ENCODE results near the gene CREB1.
"Not testable (repeated sequence)": the region's sequence is repeated elsewhere in the genome, so short reads cannot be mapped to it uniquely, and the experiment has no call there.

CREB1 gene

GRCh38 chr2:207529330-207530159 lies at the start of gene CREB1:
Gene CREB1 (plus strand): TSS chr2:207529962. CDS start chr2:207555636, 25,674 bp downstream.
- DNase-seq: peak; percentile 98

DNA sequence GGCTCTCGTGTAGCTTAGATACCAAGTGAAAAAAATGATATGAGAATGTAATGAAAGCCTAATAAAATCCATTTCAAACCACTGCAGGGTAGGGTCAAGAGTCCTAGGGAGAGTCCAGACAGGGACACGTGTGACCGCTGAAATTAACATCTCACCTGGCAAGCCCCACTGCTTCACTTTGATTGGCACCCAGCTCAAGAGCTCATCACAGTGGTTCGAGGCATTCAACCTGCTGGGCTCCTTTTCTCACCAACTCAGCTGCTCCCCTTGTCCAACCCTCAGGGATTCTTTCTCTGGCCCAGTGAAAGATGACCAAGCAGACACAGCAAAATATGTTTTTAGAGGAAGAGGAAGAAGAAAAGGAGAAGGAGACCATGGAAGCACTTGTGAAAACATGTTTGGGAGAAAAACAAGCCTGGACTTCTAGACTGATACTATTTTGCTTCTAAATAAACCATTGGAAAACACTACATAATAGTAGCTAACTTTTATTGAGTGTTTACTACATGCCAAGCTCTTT lies 49.2 kb upstream of the CREB1 start:
- no peak for DNase-seq

- DNase-seq: no peak
Measured at GRCh38 chr2:207481924-207482323, 47.8 kb upstream of the CREB1 start.

DNA sequence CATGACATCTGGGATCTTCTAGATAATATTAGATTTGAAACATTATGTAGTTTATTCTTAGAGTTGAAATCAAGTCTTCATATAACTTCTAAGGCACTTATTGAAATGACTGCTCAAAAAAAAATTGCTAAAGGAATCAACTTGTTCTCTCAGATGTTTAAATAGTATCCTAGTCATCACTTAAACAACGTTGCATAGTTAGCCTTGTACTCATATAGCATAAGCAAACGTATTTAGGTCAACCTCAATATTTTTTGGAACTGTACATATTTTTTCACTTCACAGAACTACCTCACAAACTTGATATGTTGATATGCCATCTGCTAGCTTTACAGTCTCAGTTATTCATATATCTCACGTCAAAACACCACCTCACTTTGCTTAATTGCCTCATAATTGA lies 47.1 kb upstream of the CREB1 start:
- no peak for DNase-seq

DNA sequence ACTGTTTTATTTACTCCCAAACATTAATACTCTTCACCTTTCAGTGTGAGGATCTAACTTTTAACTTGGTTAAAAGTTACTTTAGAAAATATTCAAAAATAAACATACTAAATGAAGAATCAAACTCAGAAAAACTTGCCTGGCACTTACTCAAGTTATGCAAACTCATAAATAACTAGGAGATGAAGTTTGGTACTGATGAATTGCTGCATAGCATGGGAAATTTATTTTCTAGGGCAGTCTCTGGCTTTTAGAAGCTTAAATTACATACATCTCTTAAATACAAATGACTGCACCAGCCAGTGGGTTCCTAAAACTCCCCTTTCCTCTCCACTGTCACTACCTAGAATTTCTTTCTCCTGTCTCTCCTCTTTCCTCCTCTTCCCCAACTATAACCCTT lies 46.7 kb upstream of the CREB1 start:
- DNase-seq: no peak

- peak; percentile 17 for DNase-seq
Measured at GRCh38 chr2:207483477-207483876, 46.3 kb upstream of the CREB1 start.

- DNase-seq: no peak
Measured at GRCh38 chr2:207484444-207485391, 45.0 kb upstream of the CREB1 start.

- DNase-seq: peak; percentile 95
Measured at GRCh38 chr2:207487650-207488311, 42.0 kb upstream of the CREB1 start.

DNA sequence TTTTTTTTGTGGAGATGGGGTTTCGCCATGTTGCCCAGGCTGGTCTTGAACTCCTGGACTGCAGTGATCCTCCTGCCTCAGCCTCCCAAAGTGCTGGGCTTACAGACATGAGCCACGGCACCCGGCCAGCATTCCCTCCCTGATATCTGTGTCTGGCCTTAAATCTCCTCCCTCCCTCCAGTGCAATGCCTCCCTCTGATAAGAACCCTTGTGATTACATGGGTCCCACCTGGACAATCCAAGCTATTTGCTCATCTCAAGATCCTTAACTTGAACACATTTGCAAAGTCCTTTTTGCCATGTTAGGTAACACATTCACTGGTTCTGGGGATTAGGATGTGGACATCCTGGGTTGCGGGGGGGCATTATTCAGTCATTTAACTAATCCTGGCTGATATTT lies 40.5 kb upstream of the CREB1 start:
- DNase-seq: no peak

DNA sequence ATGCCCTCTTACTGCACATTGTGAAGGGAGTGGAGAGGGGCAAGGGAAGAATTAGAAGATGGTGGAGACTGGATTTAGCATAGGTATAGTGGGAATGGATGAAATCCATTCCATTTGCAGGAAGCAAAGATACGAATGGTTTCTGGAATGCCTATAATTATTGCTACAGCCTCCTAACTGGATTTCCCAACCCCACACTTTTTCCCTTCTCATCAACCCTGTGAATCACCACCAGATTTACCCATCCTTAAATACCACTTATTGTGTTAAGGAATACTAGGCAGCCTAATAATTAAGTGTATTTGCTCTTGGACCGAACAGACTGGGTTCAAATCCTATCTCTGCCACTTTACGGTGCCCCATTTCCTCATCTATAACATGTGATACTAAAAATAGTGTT lies 39.3 kb upstream of the CREB1 start:
- DNase-seq: no peak

GRCh38 chr2:207491086-207491485 lies 38.7 kb upstream of the CREB1 start:
- DNase-seq: no peak

- DNase-seq: no peak
Measured at GRCh38 chr2:207491956-207492355, 37.8 kb upstream of the CREB1 start.

- DNase-seq: no peak
Measured at GRCh38 chr2:207492461-207492860, 37.3 kb upstream of the CREB1 start.

DNA sequence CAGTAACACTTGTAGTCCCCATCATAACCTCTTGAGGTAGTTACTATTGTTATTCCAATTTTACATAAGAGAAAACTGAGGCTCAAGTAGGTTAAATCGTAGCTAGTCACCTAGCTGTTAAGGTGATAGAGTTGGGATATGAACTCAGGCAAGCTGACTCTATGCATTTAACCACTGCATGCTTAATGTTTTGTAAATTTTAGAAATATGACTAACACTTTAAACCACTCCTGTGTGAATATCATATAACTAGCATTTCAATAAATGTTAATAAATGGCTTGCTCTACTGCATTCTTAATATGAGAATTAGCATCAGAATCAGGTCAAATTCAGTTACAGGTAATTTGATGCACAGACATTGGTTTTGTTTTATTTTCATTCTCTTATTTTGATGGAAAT lies 35.6 kb upstream of the CREB1 start:
- no peak for DNase-seq

- DNase-seq: not testable (repeated sequence)
Measured at GRCh38 chr2:207496936-207497335, 32.8 kb upstream of the CREB1 start.

DNA sequence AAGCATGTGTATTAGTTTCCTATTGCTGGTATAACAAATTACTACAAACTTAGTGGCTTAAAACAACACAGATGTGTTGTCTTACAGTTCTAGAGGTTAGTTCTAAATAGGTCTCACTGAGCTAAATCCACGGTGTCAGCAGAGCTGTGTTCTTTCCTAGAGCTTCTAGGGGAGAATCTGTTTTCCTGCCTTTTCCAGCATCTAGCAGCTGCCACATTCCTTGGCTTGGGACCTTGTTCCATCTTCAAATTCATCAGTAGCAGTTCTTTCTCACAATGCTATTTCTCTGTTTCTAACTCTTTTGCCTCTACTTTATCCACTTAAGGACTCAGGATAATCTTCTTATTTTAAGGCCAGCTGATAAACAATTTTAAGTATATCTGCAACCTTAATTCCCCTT lies 32.2 kb upstream of the CREB1 start:
- no peak for DNase-seq

- DNase-seq: no peak
Measured at GRCh38 chr2:207498427-207498826, 31.3 kb upstream of the CREB1 start.

- DNase-seq: no peak
Measured at GRCh38 chr2:207499114-207499513, 30.6 kb upstream of the CREB1 start.

DNA sequence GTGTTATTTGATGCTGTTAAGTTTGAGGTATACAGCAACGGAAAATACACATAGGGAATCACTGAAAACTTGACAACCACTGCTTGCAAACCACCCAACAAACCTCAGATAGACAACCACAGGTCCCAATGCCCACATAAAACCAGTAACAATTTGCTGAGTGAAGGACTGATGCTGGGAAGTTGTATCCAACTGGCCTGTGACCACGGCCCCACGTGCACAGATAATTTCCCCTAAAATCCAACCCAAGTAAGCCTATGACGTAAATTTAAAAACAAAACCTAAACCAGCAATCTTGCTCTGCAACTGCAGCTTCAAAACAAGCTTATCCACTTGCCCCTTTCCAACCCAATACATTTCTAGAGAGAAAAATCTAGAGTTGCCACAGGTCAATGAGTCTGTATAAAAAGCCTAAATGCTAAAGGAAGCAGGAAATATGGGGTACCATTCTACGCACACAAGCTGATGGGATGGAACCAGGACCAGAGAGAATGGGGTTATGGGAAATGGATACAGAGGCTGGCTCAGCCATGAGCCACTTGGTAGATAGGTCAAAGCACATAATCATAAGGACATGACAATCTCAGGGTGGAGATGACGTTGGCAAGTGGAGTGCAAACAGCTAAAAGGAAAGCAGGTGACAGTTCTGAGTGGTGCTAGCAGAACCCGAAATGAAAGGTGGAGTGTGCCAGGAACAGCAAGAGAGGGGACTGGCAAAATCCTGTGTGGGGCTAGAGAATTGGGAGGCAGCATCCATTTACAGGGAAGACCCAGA lies 27.8 kb upstream of the CREB1 start:
- no peak for DNase-seq

DNA sequence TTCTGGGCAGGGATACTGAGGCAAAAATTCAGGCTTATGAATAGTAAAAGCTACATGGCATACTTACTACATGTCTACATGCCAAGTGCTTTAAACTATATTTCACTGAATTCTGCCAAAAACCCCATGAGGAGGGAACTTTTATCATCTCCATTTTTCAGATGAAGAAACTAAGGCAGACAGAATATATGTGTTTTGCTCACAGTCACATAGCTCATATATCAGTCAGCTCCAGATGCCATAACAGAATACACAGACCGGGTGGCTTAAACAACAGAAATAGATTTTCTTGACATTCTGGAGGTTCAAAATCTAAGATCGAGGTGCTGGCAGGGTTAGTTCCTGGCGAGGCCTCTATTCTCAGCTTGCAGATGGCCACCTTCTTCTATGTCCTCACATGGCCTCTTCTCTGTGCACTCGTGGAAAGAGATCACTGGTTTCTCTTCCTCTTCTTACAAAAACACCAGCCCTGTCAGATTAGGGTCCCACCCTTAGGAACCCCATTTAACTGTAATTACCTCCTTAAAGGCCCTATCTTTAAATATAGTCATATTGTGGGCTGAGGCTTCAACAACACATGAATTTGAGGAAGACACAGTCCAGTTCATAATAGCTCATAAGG lies 27.1 kb upstream of the CREB1 start:
- DNase-seq: no peak

DNA sequence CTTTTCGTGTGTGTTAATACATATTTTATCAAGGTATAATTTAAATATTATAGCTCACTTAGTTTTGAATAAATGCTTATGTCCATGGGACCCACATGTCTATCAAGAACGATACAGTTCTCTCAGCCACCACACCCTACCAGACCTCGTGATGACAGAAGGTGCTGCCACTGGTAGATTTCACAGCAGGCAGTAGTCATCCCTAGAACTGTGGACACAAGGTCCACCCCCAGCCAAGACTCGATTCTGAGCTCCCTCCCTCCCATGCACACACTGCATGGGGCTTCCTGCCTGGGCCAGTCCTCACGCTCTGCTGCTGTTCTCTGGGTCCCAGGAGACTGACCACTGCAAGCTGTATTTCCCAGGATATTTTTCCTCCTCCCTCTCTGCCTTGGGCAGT lies 26.5 kb upstream of the CREB1 start:
- DNase-seq: no peak
